Ishikawa (cell line): ENCODE data around the gene TRIO.

Experiments
- CEBPB ChIP-seq: IDR thresholded peaks from 2 replicates; pipeline ENCODE4 v1.6.1; 2012
- CREB1 ChIP-seq: IDR thresholded peaks from 2 replicates; pipeline ENCODE4 v1.6.1; 2012; ENCODE audit warnings: low read depth
- EGR1 ChIP-seq: IDR thresholded peaks from 2 replicates; pipeline ENCODE4 v1.6.1; 2012
- EP300 ChIP-seq: IDR thresholded peaks from 2 replicates; pipeline ENCODE4 v1.6.1; 2012; ENCODE audit warnings: borderline replicate concordance
- FOXM1 ChIP-seq: IDR thresholded peaks from 2 replicates; pipeline ENCODE4 v1.6.1; 2012; ENCODE audit warnings: low read depth, borderline replicate concordance
- NFIC ChIP-seq: IDR thresholded peaks from 2 replicates; pipeline ENCODE4 v1.6.1; 2012
- RAD21 ChIP-seq: IDR thresholded peaks from 2 replicates; pipeline ENCODE4 v1.6.1; 2012; ENCODE audit warnings: low read depth
- TAF1 ChIP-seq: IDR thresholded peaks from 2 replicates; pipeline ENCODE4 v1.6.1; 2012; ENCODE audit warnings: low read depth, mild to moderate bottlenecking
- TCF12 ChIP-seq: IDR thresholded peaks from 2 replicates; pipeline ENCODE4 v1.6.1; 2012; ENCODE audit warnings: low read depth
- TEAD4 ChIP-seq: IDR thresholded peaks from 2 replicates; pipeline ENCODE4 v1.6.1; 2012
- YY1 ChIP-seq: IDR thresholded peaks from 2 replicates; pipeline ENCODE4 v1.6.1; 2012; ENCODE audit warnings: low read depth
- ZBTB7A ChIP-seq: IDR thresholded peaks from 2 replicates; pipeline ENCODE4 v1.6.1; 2012; ENCODE audit warnings: low read depth
- TF ChIP-seq, protein P1 (sequence below): IDR thresholded peaks from 2 replicates; pipeline ENCODE4 v1.6.1; 2012; ENCODE audit warnings: low read depth, mild to moderate bottlenecking
- TF ChIP-seq, protein P2 (sequence below): IDR thresholded peaks from 2 replicates; pipeline ENCODE4 v1.6.1; 2012
- TF ChIP-seq, protein P3 (sequence below): IDR thresholded peaks from 2 replicates; pipeline ENCODE4 v1.6.1; 2012

The TRIO gene

DNA sequence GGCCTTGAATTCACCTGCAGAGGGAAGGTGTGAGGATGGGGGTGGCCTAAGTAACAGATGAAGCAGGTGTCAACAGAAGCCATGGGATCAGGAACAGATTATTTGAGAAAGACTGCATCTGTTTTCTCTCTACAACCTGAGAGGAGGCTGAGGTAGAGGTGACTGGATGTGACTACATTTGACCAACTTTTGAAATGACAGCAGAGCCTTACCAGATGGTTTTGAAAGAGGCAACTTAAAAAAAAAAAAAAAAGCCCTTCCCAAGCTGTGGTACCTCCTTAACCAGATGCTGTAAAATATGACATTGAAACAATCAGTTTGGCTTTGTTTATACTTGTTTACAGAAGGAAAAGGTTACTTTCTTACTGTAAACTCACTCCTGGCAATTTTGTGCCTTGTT is 108.6 kb downstream of the TRIO start:
- TF ChIP-seq NFIC (no peak), TCF12 (no peak), CREB1 (no peak), FOXM1 (no peak), RAD21 (no peak), CEBPB (no peak), TAF1 (no peak), ZBTB7A (no peak), EGR1 (no peak), YY1 (no peak), TEAD4 (no peak), EP300 (no peak)
- TF ChIP-seq, protein P1, sequence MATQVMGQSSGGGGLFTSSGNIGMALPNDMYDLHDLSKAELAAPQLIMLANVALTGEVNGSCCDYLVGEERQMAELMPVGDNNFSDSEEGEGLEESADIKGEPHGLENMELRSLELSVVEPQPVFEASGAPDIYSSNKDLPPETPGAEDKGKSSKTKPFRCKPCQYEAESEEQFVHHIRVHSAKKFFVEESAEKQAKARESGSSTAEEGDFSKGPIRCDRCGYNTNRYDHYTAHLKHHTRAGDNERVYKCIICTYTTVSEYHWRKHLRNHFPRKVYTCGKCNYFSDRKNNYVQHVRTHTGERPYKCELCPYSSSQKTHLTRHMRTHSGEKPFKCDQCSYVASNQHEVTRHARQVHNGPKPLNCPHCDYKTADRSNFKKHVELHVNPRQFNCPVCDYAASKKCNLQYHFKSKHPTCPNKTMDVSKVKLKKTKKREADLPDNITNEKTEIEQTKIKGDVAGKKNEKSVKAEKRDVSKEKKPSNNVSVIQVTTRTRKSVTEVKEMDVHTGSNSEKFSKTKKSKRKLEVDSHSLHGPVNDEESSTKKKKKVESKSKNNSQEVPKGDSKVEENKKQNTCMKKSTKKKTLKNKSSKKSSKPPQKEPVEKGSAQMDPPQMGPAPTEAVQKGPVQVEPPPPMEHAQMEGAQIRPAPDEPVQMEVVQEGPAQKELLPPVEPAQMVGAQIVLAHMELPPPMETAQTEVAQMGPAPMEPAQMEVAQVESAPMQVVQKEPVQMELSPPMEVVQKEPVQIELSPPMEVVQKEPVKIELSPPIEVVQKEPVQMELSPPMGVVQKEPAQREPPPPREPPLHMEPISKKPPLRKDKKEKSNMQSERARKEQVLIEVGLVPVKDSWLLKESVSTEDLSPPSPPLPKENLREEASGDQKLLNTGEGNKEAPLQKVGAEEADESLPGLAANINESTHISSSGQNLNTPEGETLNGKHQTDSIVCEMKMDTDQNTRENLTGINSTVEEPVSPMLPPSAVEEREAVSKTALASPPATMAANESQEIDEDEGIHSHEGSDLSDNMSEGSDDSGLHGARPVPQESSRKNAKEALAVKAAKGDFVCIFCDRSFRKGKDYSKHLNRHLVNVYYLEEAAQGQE, result no peak
- TF ChIP-seq, protein P2, sequence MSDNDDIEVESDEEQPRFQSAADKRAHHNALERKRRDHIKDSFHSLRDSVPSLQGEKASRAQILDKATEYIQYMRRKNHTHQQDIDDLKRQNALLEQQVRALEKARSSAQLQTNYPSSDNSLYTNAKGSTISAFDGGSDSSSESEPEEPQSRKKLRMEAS, result no peak
- TF ChIP-seq, protein P3, sequence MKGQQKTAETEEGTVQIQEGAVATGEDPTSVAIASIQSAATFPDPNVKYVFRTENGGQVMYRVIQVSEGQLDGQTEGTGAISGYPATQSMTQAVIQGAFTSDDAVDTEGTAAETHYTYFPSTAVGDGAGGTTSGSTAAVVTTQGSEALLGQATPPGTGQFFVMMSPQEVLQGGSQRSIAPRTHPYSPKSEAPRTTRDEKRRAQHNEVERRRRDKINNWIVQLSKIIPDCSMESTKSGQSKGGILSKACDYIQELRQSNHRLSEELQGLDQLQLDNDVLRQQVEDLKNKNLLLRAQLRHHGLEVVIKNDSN, result no peak

DNA sequence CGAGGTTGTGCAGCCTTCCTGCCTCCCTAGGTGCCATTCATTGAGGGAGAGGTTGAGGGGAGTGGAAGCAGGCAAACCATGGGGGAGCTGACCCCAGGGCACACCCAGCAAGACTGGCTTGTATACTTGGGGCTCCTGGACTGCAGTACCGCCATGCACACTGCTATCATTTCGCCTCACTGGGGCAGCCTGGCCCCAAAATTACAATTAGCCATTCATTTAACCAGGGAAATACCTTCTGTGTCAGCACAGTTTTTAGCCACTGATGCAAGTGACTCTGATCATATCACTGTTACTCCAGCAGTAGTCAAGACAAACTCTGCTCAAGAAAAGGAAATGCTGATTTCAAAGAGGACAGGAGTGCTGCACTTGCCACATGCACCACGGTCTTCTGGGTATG is 109.7 kb downstream of the TRIO start:
- TF ChIP-seq RAD21, result no peak
- no peak for TF ChIP-seq EP300
- TF ChIP-seq TCF12, result no peak
- no peak for TF ChIP-seq ZBTB7A
- no peak for TF ChIP-seq CREB1
- TF ChIP-seq, protein P1, result no peak
- no peak for TF ChIP-seq TAF1
- TF ChIP-seq TEAD4, result no peak
- TF ChIP-seq NFIC, result no peak
- TF ChIP-seq, protein P3, result no peak
- TF ChIP-seq, protein P2, result no peak
- TF ChIP-seq CEBPB, result no peak

DNA sequence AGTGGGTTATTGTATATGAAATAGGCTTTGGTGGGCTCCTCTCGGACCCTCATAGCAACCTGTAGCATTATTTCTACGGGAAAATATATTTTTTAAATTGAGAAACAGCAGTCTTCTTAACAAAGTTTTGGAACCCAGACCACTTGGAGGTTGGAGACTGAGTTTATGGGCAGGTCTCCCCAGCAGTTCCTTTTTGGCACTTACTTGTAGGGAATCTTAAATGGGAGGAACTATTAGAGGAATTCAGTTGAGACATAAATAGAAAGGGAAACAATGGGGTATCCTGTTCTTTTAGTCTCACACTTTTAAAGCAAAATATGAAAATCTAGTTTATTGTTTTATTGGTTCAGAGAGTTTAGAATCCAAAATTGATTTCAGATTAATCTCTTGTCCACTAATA is 111.5 kb downstream of the TRIO start:
- TF ChIP-seq, protein P2, result no peak
- TF ChIP-seq EP300 (no peak), TCF12 (no peak), FOXM1 (no peak), CREB1 (no peak), YY1 (no peak), CEBPB (no peak), EGR1 (no peak)
- TF ChIP-seq, protein P3, result no peak
- TF ChIP-seq, protein P1, result no peak

DNA sequence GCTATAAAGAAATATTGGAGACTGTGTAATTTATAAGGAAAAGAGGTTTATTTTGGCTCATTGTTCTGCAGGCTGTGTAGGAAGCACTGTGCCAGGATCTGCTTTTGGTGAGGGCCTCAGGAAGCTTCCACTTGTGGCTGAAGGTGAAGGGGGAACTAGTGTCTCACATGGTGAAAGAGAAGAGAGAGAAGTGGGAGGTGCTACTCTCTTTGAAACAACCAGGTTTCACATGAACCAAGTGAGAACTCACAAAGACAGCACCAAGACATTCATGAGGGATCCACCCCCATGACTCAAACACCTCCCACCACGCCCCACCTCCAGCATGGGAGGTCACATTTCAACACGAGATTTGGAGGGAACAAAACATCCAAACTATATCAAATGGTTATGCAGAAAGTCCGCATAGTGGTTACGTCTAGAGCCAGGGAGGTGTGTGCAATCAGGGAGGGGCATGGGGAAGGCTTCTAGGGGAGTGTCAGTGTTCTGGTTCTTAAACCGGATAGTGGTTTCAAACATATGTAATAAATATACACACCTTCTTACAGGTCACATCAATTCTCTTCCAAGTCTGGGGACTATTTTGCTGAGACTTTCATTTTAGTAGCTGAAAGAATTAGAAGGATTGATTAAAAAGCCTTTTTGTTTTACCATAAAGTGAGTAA is 113.0 kb downstream of the TRIO start:
- no peak for TF ChIP-seq YY1
- TF ChIP-seq EP300, result no peak
- TF ChIP-seq TCF12, result no peak
- TF ChIP-seq ZBTB7A, result no peak
- no peak for TF ChIP-seq NFIC
- TF ChIP-seq TEAD4, result no peak
- TF ChIP-seq, protein P1, result no peak
- TF ChIP-seq, protein P3, result no peak
- TF ChIP-seq RAD21, result no peak
- no peak for TF ChIP-seq FOXM1
- TF ChIP-seq EGR1, result no peak
- TF ChIP-seq CREB1, result no peak
- TF ChIP-seq CEBPB, result no peak
- TF ChIP-seq, protein P2, result no peak
- no peak for TF ChIP-seq TAF1
